Tibial nerve (tissue), 3 donors: ENCODE data around the gene ZNF516.

ENCODE experiments used
- CTCF ChIP-seq, 5 experiments: fragments of 200-600 bp in 3 of 5; fragments of 450-650 bp in 2 of 5; sonication (generic) in 3 of 5; IDR thresholded peaks; one replicate each; pipeline ENCODE4 v1.5.1; 2016 to 2019; ENCODE audit warnings: antibody characterized with exemption in 5 of 5, mild to moderate bottlenecking in 3 of 5, moderate library complexity in 2 of 5
- POLR2A ChIP-seq, 2 donors: fragments of 450-650 bp; IDR thresholded peaks; one replicate each; pipeline ENCODE4 v1.6.1; 2017; ENCODE audit warnings: antibody characterized with exemption in 2 of 2, mild to moderate bottlenecking in 2 of 2, moderate library complexity in 2 of 2

- TF ChIP-seq CTCF (IDR thresholded peaks at IDR 0.05) (no peak), POLR2A (IDR thresholded peaks at IDR 0.05) (no peak)
These were observed 137.9 kb downstream of the ZNF516 start for GRCh38 chr18:76357174-76357573.
